ENCODE data around the gene ZNF32.

DNA sequence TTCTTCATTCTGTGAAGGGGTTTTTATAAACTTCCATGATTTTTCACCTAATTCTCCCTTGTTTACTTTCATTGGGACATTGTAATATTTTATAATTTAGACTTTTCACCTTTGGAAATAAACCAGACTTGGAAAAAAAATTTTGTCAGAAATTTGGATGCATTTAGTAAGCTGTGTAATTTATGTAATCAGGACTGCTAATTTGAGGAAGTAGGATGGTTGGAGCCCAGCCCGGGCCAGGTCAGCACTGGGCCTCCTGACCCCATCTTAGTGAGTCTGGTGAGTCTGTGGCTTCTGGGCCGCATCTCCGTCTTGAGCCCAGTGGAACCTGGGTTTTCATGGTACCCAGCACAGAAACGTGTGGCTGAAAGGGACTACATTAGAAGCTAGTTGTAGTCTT lies 27.6 kb upstream of the ZNF32 start:
- TF ChIP-seq CTCF (IDR thresholded peaks at IDR 0.05; ENCODE audit: insufficient read depth, low read length, poor library complexity, severe bottlenecking) (no peak), EZH2phosphoT487 (conservative IDR thresholded peaks at IDR 0.05; ENCODE audit: low read length) (no peak)
